PFSK-1 (cell line): ENCODE results near the gene NTRK1.

Source experiments
- POLR2AphosphoS5 ChIP-seq: IDR thresholded peaks from 2 replicates; pipeline ENCODE4 v1.6.1; 2012; ENCODE audit warnings: low read depth, mild to moderate bottlenecking, control low read depth, low read length, moderate library complexity
- SIN3A ChIP-seq: IDR thresholded peaks from 2 replicates; pipeline ENCODE4 v1.6.1; 2012; ENCODE audit warnings: mild to moderate bottlenecking, low read length, moderate library complexity, borderline replicate concordance; ENCODE audit not compliant: insufficient read depth
- TAF1 ChIP-seq: IDR thresholded peaks from 2 replicates; pipeline ENCODE4 v1.6.1; 2012; ENCODE audit warnings: low read length, control low read depth, borderline replicate concordance; ENCODE audit not compliant: insufficient read depth
- TF ChIP-seq, protein P1 (sequence below), 2 experiments: IDR thresholded peaks; 2 replicates each; pipeline versions ENCODE4 v1.6.1 to v1.8.0; 2011 to 2012; ENCODE audit warnings: low read depth in 2 of 2, low read length in 2 of 2, control low read depth in 1 of 2, inconsistent platforms in 1 of 2, mild to moderate bottlenecking in 1 of 2, moderate library complexity in 1 of 2; ENCODE audit not compliant: insufficient read depth in 1 of 2

DNA sequence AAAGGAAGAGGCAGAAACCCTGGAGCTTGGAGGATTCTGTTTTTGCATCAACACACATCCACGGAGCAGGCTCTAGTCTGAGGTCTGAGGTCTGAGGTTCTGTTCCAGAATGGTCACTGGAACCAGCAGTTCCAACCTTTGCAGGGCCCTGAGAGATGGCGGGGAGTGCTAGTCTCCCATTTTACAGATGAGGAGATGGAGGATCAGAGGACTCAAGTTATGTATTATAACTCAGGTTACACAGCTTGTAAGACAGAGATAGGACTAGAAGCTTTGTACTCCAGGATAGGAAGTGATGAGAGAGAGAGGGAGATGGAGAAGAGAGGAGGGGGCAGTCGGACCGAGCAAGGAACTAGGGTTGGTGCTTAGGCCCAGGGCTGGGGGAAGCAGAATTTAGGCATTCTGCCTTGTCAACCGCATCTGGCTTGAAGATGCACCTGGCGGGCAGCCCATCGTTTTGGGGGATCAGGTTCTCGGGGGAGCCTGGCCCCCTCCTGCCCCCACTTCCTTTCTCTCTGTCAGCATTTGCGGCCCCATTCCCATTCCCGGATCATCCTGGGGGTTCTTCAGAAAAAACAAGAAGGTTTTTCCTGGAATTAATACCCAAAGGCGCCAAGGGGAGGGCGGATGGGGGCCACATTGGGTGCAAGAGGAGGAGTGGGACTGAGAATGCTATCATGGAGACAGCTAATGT lies 38.5 kb downstream of the NTRK1 start:
- TF ChIP-seq SIN3A (no peak), POLR2AphosphoS5 (no peak), TAF1 (no peak)
- TF ChIP-seq, protein P1, sequence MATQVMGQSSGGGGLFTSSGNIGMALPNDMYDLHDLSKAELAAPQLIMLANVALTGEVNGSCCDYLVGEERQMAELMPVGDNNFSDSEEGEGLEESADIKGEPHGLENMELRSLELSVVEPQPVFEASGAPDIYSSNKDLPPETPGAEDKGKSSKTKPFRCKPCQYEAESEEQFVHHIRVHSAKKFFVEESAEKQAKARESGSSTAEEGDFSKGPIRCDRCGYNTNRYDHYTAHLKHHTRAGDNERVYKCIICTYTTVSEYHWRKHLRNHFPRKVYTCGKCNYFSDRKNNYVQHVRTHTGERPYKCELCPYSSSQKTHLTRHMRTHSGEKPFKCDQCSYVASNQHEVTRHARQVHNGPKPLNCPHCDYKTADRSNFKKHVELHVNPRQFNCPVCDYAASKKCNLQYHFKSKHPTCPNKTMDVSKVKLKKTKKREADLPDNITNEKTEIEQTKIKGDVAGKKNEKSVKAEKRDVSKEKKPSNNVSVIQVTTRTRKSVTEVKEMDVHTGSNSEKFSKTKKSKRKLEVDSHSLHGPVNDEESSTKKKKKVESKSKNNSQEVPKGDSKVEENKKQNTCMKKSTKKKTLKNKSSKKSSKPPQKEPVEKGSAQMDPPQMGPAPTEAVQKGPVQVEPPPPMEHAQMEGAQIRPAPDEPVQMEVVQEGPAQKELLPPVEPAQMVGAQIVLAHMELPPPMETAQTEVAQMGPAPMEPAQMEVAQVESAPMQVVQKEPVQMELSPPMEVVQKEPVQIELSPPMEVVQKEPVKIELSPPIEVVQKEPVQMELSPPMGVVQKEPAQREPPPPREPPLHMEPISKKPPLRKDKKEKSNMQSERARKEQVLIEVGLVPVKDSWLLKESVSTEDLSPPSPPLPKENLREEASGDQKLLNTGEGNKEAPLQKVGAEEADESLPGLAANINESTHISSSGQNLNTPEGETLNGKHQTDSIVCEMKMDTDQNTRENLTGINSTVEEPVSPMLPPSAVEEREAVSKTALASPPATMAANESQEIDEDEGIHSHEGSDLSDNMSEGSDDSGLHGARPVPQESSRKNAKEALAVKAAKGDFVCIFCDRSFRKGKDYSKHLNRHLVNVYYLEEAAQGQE (IDR thresholded peaks at IDR 0.05; ENCODE audit: insufficient read depth in 1 of 2, low read depth in 2 of 2, low read length in 2 of 2) = no peak
